Loucy (cell line): ENCODE data around the gene NFKBIZ.

Experiments used
- CTCF ChIP-seq: fragments of 200-600 bp; sonication (generic); conservative IDR thresholded peaks from 2 replicates; pipeline ENCODE4 v1.5.1; 2014; ENCODE audit warnings: mild to moderate bottlenecking, antibody characterized with exemption, low read length
- EZH2phosphoT487 ChIP-seq: fragments of 200-600 bp; IDR thresholded peaks from 2 replicates; pipeline ENCODE4 v1.6.1; 2018; ENCODE audit warnings: antibody characterized with exemption, mild to moderate bottlenecking, moderate library complexity, borderline replicate concordance

DNA sequence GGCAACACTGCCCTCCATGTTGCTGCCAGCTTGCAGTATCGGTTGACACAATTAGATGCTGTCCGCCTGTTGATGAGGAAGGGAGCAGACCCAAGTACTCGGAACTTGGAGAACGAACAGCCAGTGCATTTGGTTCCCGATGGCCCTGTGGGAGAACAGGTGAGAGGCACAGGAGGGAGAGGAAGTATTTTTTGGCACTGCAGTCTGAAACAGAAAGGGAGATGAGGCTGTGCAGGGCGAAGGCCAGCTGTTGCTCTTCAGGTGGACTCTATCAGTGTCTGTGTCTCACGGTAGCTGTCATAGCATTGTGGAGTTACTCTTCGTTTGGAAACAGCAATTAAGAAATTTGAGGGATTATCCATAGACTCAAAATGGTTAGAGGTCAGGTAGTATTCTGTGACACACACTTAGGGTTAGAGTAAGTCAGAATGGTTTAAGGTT, 8.0 kb downstream of the NFKBIZ start:
- TF ChIP-seq CTCF (no peak), EZH2phosphoT487 (no peak)
